ENCODE measurements around the gene PPP6R3. TPM values are rescaled to one million over a fixed set of nuclear protein-coding genes. Genes with fewer than 3 reads are reported as not detected.
"Not testable (repeated sequence)": the region's sequence is repeated elsewhere in the genome, so short reads cannot be mapped to it uniquely, and the experiment has no call there.

PPP6R3 gene
- total RNA-seq, 1 experiment from 2014 or later: 90.0 TPM

DNA sequence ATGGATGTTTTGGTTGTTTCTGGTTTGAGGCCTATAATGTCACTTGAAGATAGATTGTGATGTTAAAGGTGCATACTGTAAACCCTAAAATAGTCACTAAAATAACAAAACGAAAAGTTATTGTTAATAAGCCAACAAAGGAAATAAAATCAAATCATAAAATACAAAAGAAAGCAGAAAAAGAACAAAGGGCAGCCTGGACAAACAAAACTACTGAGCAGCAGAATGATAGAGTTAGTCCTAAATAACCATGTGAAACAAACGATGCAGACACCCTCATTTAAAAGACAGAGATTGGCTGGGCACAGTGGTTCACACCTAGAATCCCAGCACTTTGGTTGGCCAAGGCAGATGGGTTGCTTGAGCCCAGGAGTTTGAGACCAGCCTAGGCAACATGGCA is 132.9 kb downstream of the PPP6R3 start:
- in situ Hi-C loops (cut with HindIII; ENCODE audit: low pct_unique_long_range_greater_than_20kb, low sequenced_read_pairs): no loop called here
- no peak for DNase-seq (ENCODE audit: low read depth, low spot score)

DNA sequence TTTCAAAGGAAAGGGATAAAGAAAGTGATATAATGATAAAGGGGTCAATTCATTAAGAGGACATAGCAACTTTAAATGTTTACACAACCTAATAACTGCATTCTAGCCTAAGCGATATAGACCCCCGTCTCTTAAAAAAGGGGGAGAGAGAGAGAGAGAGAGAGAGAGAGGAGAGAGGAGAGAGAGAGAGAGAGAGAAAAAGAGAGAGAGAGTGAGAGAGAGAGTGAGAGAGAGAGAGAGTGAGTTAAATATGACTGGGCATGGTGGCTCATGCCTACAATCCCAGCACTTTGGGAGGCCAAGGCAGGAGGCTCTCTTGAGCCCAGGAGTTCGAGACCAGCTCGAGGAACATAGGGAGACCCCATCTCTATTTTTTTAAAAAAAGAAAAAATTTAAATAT is 133.6 kb downstream of the PPP6R3 start:
- in situ Hi-C loops (cut with HindIII; ENCODE audit: low pct_unique_long_range_greater_than_20kb, low sequenced_read_pairs): no loop called here
- no peak for DNase-seq (ENCODE audit: low read depth, low spot score)

DNA sequence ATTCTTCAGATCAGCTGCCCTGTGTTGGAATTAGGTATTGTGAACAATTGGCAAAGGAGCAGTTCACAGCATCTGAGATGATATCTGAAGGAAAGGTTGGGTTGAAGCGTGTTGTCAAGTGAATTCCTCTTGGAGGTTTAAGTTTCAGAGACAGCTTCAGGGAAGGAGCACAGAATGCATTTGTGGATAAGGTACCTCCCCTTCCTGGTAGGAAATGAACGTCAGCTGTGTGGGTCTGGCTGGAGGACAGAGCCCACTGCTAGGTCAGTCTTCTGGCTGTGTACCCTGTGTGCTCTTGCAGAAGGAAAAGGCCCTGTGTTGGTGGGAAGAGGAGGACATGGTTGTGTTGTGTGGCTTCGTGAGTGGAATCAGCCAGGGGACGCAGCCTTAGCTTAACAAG is 135.7 kb downstream of the PPP6R3 start:
- no peak for DNase-seq (ENCODE audit: low read depth, low spot score)
- in situ Hi-C loops (cut with HindIII; ENCODE audit: low pct_unique_long_range_greater_than_20kb, low sequenced_read_pairs): no loop called here

DNA sequence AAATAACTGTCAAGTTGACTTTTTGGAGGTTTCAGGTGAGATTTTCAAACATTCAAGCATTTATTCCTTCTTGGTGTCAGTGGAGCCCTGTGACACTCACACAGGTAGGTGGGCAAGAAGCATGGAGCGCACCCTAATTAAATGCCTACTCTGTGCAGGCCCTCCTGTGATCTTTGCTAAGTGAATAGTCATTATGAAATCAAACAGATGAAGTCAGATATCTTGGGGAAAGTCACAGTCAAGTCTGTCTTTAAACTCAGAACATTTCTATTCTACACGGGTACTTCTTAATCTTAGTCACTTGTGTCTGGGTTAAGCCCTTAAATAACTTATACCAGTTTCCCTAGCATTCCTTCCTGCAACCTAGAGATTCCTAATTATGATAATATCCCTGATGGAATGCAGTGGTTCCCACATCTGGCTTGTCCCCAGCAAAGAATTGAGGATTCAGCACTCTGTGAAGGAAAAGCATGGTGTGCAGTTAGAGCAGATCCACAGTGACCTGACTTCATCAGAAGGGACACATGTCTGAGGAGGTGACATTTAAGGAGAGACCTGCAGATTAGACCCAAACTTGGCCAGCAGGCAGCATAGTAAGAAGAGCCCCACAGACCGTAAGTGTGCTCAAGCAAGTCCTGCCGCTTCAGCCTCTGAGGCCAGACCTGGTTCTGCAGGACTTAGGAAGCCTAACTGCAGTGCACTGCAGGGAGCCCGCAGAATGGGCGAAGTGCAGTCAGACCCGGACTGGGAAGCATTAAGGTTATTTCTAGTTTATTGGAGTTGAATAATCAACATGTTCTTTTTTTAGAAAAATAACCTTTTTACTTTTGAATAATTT is 138.5 kb downstream of the PPP6R3 start:
- DNase-seq (ENCODE audit: low read depth, low spot score): no peak
- in situ Hi-C loops (cut with HindIII; ENCODE audit: low pct_unique_long_range_greater_than_20kb, low sequenced_read_pairs): no loop called here

DNA sequence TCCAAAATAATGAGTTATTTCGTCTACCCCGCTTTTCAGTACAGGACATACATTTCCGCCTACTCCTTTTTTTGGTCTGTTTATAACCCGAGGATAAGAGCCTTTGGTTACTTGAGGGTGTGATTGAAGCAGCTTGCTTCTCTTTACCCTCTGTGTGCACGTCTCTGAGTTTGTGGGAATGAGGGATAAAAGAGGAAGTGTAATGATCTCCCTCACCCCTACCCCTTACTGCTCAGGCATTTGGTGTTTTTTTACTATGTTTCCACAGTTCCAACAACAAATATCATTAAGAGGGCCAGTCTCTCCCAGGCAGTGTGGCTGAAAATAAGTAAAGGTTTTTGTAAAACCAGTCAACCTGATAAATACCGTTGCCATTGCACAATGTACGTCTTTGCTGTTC is 140.6 kb downstream of the PPP6R3 start:
- in situ Hi-C loops (cut with HindIII; ENCODE audit: low pct_unique_long_range_greater_than_20kb, low sequenced_read_pairs): no loop called here

DNA sequence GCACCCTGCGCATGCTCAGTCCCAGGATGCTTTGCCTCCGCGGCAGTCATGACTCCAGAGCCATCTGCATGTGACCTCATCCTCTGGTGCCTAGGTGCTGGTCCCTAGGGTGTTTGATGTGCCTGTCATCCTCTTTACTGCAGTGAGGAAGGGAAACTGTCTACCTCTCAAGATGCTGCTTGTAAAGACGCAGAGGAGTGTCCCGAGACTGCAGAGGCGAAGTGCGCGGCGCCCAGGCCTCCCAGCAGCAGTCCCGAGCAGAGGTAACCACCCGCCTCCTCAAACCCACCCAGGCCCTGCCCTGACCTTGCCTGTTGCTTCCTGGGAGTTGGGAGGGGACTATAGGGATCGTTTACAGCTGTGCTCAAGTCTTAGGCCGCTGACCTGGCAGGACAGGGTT is 149.2 kb downstream of the PPP6R3 start:
- in situ Hi-C loops (cut with HindIII; ENCODE audit: low pct_unique_long_range_greater_than_20kb, low sequenced_read_pairs): no loop called here
- DNase-seq (ENCODE audit: low read depth, low spot score): no peak

More for the DNA sequence above, 140.6 kb downstream of the PPP6R3 start:
- DNase-seq (ENCODE audit: low read depth, low spot score): no peak

DNA sequence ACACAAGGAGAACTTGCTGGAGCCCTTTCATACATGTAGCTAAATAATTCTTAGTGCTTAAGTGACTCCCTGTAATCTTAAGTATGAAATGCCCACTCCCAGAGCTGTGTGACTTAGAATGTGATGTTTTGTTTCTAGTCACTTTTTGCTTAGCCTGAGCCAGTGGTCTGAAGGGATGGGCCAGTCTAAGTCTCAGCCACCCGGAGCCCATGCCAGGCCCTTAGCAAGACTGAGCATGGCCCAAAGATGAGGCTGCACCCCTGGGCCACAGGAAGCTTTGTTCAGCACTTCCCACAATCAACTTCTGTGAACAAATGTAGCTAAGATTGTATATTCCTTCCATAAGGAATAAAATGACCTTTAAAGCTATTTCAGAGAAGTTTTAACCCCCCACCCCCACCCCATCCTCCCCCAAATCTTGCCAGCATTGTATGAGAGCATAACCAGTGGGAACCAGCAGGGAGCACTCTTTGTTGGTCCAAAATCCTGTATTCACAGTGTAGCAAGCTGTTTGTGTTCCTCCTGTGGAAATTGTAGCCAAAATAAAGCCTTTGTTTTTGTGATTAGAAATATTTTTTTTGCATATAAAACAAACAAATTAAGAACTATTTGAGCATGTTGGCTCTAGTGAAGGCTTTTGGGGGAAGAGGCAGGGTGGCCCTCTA is 150.0 kb downstream of the PPP6R3 start:
- peak; percentile 30 for DNase-seq (ENCODE audit: low read depth, low spot score)
- in situ Hi-C loops (cut with HindIII; ENCODE audit: low pct_unique_long_range_greater_than_20kb, low sequenced_read_pairs): no loop called here

DNA sequence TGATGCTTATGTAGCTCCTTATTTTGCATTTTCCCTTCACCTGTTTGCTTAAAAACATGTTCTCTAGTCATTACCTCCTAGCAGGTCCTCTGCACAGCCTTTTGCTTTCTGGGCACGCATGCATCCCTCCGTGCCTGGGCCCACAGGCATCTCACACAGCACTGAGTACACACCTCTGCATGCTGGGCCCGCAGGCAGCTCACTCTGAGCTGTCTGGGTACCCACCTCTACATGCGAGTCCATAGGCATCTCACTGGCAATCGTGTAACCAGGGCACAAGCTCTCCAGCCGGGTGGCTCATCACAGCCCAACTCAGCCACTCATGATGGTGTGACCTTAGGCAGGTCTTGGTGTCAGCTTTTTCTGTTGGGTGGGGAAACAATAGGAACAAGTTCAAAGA is 155.1 kb downstream of the PPP6R3 start:
- DNase-seq (ENCODE audit: low read depth, low spot score): no peak
- in situ Hi-C loops (cut with HindIII; ENCODE audit: low pct_unique_long_range_greater_than_20kb, low sequenced_read_pairs): no loop called here

DNA sequence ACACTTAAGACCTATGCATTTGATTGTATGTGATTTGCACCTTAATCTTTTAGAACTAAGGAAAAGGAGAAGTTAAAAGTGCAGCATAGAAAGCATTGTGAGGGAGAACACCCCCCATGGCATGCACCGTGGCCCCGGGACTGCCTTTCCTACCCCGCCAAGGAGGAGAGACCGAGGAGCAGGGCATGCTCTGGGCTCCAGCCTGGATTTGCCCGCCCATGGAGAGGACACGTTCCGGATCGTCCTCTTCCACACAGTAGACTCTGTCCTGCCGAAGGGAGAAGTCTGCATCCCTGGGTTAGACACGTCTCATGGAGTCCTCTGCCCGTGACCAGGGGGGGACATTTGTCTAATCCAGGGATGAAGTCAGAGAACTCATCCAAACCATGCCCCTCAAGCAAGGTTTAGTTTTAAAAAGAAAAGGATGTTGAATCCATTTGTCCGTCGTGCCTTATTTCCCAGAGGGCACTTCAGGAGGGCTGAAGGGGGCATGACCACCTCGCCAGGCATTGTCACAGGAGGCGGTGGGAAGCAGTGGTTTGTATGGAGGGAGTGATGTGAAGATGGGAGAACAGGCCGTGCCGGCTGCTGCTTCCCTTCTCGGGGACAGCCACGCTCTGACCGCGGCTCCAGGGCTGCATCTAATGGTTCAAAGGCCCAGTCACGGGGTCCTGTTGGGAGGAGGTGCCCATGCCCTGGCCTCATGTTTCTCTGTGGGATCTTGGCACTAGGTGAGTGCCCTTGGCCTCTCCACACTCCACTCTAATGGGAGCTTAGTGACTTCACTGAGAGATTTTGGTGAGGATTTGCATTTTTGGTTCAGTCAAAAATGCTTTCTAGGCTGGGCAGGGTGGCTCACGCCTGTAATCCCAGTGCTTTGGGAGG is 157.6 kb downstream of the PPP6R3 start:
- in situ Hi-C loops (cut with HindIII; ENCODE audit: low pct_unique_long_range_greater_than_20kb, low sequenced_read_pairs): no loop called here
- DNase-seq (ENCODE audit: low read depth, low spot score): no peak

DNA sequence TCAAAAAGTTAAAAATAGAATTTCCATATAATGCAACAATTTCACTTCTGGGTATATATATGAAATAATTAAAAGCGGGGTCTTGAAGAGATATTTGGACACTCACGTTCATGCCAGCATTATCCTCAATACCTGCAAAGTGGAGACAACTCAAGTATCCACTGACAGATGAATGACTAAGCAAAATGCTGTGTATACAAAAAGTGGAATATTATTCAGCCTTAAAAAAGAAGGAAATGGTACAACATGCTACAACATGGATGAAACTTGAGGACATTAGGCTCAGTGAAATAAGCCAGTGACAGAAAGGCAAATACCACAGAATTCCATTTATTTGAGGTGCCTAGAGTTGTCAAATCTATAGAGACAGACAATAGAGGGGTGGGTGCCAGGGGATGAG is 161.3 kb downstream of the PPP6R3 start:
- in situ Hi-C loops (cut with HindIII; ENCODE audit: low pct_unique_long_range_greater_than_20kb, low sequenced_read_pairs): no loop called here
- no peak for DNase-seq (ENCODE audit: low read depth, low spot score)

DNA sequence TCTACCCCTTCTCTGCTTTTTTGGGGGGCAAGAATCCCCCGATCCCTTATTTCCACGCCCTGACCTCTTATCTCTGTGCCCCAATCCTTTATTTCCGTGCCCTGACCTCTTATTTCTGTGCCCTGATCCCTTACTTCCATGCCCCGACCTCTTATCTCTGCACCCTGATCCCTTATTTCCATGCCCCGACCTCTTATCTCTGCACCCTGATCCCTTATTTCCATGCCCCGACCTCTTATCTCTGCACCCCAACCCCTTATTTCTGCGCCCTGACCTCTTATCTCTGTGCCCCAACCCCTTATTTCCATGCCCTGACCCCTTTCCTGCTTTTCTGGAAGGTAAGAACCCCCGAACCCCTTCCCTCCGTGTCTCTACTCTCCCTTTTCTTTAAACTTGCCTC is 163.2 kb downstream of the PPP6R3 start:
- in situ Hi-C loops (cut with HindIII; ENCODE audit: low pct_unique_long_range_greater_than_20kb, low sequenced_read_pairs): not testable (repeated sequence)

DNA sequence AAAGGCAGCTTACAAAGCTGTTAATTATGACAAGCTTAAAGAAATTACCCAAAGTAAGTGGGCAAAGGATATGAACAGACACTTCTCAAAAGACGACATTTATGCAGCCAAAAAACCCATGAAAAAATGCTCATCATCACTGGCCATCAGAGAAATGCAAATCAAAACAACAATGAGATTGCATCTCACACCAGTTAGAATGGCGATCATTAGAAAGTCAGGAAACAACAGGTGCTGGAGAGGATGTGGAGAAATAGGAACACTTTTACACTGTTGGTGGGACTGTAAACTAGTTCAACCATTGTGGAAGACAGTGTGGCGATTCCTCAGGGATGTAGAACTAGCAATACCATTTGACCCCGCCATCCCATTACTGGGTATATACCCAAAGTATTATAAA is 164.5 kb downstream of the PPP6R3 start:
- DNase-seq (ENCODE audit: low read depth, low spot score); in situ Hi-C loops (cut with HindIII; ENCODE audit: low pct_unique_long_range_greater_than_20kb, low sequenced_read_pairs): not testable (repeated sequence)

More for the DNA sequence above, 163.2 kb downstream of the PPP6R3 start:
- not testable (repeated sequence) for DNase-seq (ENCODE audit: low read depth, low spot score)

DNA sequence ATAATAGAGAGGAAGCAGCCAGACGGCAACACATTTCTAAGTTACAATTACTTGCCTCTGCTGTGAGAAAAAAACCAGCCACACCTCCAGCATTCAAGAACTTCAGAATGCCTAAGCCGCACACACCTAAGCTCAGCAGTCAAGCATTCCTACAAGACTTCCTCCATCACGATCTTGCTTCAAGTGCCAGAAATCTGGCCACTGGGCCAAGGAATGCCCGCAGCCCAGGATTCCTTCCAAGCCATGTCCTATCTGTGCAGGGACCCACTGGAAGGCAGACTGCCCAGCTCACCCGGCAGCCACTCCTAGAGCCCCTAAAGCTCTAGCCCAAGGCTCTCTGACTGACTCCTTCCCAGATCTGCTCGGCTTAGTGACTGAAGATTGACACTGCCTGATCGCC is 165.7 kb downstream of the PPP6R3 start:
- DNase-seq (ENCODE audit: low read depth, low spot score); in situ Hi-C loops (cut with HindIII; ENCODE audit: low pct_unique_long_range_greater_than_20kb, low sequenced_read_pairs): not testable (repeated sequence)

DNA sequence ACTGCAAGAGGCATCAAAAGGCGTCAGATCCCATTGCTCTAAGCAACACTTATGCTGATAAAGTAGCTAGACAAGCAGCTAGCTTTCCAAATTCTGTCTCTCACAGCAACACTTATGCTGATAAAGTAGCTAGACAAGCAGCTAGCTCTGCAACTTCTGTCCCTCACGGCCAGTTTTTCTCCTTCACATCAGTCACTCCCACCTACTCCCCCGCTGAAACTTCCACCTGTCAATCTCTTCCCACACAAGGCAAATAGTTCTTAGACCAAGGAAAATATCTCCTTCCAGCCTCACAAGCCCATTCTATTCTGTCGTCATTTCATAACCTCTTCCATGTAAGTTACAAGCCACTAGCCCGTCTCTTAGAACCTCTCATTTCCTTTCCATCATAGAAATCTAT is 168.3 kb downstream of the PPP6R3 start:
- DNase-seq (ENCODE audit: low read depth, low spot score); in situ Hi-C loops (cut with HindIII; ENCODE audit: low pct_unique_long_range_greater_than_20kb, low sequenced_read_pairs): not testable (repeated sequence)

DNA sequence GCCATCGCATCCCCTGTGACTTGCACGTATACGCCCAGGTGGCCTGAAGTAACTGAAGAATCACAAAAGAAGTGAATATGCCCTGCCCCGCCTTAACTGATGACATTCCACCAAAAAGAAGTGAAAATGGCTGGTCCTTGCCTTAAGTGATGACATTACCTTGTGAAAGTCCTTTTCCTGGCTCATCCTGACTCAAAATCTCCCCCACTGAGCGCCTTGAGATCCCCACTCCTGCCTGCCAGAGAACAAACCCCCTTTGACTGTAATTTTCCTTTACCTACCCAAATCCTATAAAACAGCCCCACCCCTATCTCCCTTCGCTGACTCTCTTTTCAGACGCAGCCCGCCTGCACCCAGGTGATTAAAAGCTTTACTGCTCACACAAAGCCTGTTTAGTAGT is 171.8 kb downstream of the PPP6R3 start:
- DNase-seq (ENCODE audit: low read depth, low spot score); in situ Hi-C loops (cut with HindIII; ENCODE audit: low pct_unique_long_range_greater_than_20kb, low sequenced_read_pairs): not testable (repeated sequence)

DNA sequence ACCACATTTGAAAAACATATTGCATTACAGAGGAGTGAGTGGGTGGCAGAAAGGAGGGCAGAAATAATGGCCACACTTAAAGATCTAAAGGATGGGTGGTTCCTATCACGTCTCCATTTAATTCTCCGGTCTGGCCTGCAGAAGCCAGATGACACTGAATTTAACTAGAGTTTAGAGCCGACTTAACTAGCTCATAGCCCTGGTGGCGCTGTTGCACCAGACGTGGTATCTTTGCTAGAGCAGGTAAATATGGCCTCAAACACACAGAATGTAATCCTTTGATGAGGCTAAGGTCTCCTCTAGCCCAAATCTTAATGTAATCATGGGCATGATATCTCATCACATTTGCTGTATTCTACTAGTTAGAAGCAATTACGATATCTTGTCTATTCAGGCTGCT is 172.2 kb downstream of the PPP6R3 start:
- in situ Hi-C loops (cut with HindIII; ENCODE audit: low pct_unique_long_range_greater_than_20kb, low sequenced_read_pairs): no loop called here
- DNase-seq (ENCODE audit: low read depth, low spot score): peak; percentile 72

DNA sequence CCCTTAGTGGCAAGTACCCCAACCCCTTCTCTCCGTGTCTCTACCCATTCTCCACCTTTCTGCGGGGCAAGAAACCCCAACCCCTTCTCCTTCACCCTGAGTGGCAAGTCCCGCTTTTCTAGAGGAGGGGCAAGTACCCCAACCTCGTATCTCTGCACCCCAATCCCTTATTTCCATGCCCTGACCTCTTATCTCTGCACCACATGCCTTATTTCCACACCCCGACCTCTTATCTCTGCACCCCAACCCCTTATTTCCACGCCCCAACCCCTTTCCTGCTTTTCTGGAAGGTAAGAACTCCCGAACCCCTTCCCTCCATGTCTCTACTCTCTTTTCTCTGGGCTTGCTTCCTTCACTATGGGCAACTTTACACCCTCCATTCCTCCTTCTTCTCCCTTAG is 174.1 kb downstream of the PPP6R3 start:
- DNase-seq (ENCODE audit: low read depth, low spot score); in situ Hi-C loops (cut with HindIII; ENCODE audit: low pct_unique_long_range_greater_than_20kb, low sequenced_read_pairs): not testable (repeated sequence)

DNA sequence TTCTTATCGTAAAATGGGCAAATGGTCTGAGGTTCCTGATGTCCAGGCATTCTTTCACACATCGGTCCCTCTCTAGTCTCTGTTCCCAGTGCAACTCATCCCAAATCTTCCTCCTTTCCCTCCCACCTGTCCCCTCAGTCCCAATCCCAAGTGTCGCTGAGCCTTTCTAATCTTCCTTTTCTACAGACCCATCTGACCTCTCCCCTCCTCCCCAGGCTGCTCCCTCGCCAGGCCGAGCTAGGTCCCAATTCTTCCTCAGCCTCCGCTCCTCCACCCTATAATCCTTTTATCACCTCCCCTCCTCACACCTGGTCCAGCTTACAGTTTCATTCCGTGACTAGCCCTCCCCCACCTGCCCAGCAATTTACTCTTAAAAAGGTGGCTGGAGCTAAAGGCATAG is 174.6 kb downstream of the PPP6R3 start:
- DNase-seq (ENCODE audit: low read depth, low spot score); in situ Hi-C loops (cut with HindIII; ENCODE audit: low pct_unique_long_range_greater_than_20kb, low sequenced_read_pairs): not testable (repeated sequence)
